ENCODE data around the gene SLC22A15. TPM values are rescaled to one million over a fixed set of nuclear protein-coding genes. Genes with fewer than 3 reads are reported as not detected.

The SLC22A15 gene
- total RNA-seq, 4 donors from 2014 or later, result 1.7 to 8.8 (median 4.8) TPM

GRCh38 chr1:116115476-116116439 is 139.4 kb downstream of the SLC22A15 start:
- no peak for DNase-seq (ENCODE audit: low spot score in 2 of 2)
- H3K27me3 ChIP-seq, result no peaks in the 10 kb centered on the region
- no peak overlapping the region for H3K27ac ChIP-seq
- no peaks in the 10 kb centered on the region for H3K36me3 ChIP-seq
- WGBS, 2 donors, result 82 to 90% methylated on average over 4 of the region's 4 CpGs
- H3K9me3 ChIP-seq, result no peaks in the 10 kb centered on the region
- no peaks in the 10 kb centered on the region for H3K4me1 ChIP-seq
- no peak for TF ChIP-seq EP300 (IDR thresholded peaks at IDR 0.05)
- H3K4me3 ChIP-seq, result no peak overlapping the region

GRCh38 chr1:116118471-116118870 is 142.2 kb downstream of the SLC22A15 start:
- Histone ChIP-seq H3K27me3 (no peaks in the 10 kb centered on the region), H3K36me3 (no peaks in the 10 kb centered on the region), H3K27ac (no peak overlapping the region), H3K9me3 (no peaks in the 10 kb centered on the region), H3K4me3 (no peak overlapping the region), H3K4me1 (no peaks in the 10 kb centered on the region)
- no peak for DNase-seq (ENCODE audit: low spot score in 2 of 2)
- WGBS, 2 donors, result 71 to 72% methylated on average over 3 of the region's 3 CpGs
- no peak for TF ChIP-seq POLR2A (IDR thresholded peaks at IDR 0.05)
- TF ChIP-seq, protein P1, sequence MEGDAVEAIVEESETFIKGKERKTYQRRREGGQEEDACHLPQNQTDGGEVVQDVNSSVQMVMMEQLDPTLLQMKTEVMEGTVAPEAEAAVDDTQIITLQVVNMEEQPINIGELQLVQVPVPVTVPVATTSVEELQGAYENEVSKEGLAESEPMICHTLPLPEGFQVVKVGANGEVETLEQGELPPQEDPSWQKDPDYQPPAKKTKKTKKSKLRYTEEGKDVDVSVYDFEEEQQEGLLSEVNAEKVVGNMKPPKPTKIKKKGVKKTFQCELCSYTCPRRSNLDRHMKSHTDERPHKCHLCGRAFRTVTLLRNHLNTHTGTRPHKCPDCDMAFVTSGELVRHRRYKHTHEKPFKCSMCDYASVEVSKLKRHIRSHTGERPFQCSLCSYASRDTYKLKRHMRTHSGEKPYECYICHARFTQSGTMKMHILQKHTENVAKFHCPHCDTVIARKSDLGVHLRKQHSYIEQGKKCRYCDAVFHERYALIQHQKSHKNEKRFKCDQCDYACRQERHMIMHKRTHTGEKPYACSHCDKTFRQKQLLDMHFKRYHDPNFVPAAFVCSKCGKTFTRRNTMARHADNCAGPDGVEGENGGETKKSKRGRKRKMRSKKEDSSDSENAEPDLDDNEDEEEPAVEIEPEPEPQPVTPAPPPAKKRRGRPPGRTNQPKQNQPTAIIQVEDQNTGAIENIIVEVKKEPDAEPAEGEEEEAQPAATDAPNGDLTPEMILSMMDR (IDR thresholded peaks at IDR 0.05), result no peak
- no peak for TF ChIP-seq EP300 (IDR thresholded peaks at IDR 0.05)

Other genes starting within 250 kb of the SLC22A15 start
- 1 to 10 TPM; 3.6 to 7.3 (median 5.8) TPM for gene CASQ2, start 207.8 kb upstream of the SLC22A15 start, total RNA-seq
- gene NHLH2, start 135.4 kb upstream of the SLC22A15 start, total RNA-seq, result under 1 TPM in 1 of 4 donors, not detected in 3; 0.21 TPM
- under 1 TPM in 2 of 4 donors, not detected in 2; 0.22 to 0.63 TPM for gene MAB21L3, start 134.9 kb downstream of the SLC22A15 start, total RNA-seq